HepG2 (cell line): Measurements from ENCODE around the gene NFKB2. TPM values are rescaled to one million over a fixed set of nuclear protein-coding genes. Genes with fewer than 3 reads are reported as not detected.
A peak's percentile ranks its signal among the peaks of the same experiment; 100 is the strongest.

Experiments
- CBFB ChIP-seq: sonication (generic); formaldehyde crosslinking; IDR thresholded peaks from 2 replicates; pipeline ENCODE4 v1.4.0; 2020; ENCODE audit warnings: missing genetic modification reagents
- CEBPB ChIP-seq: IDR thresholded peaks from 2 replicates; pipeline ENCODE4 v1.6.1; 2011; ENCODE audit warnings: low read depth, low read length, improper control_type of control experiment, borderline replicate concordance
- CHD4 ChIP-seq: fragments of 200-600 bp; sonication (generic); IDR thresholded peaks from 2 replicates; pipeline ENCODE4 v1.7.0; 2017; ENCODE audit warnings: mild to moderate bottlenecking, low read length, borderline replicate concordance
- ETV6 ChIP-seq: sonication (generic); formaldehyde crosslinking; conservative IDR thresholded peaks from 2 replicates; pipeline ENCODE4 v1.4.0; 2020; ENCODE audit warnings: missing genetic modification reagents
- NCOA1 ChIP-seq: sonication (generic); formaldehyde crosslinking; IDR thresholded peaks from 2 replicates; pipeline ENCODE4 v1.9.0; 2021; ENCODE audit warnings: missing genetic modification reagents
- NCOA2 ChIP-seq: sonication (generic); formaldehyde crosslinking; IDR thresholded peaks from 2 replicates; pipeline ENCODE4 v1.8.0; 2022; ENCODE audit warnings: inconsistent platforms
- REPIN1 ChIP-seq: sonication (generic); formaldehyde crosslinking; IDR thresholded peaks from 2 replicates; pipeline ENCODE4 v1.8.0; 2022; ENCODE audit warnings: missing genetic modification reagents, low read depth, mild to moderate bottlenecking, borderline replicate concordance
- RFX3 ChIP-seq: IDR thresholded peaks from 2 replicates; pipeline ENCODE4 v1.6.1; 2016; ENCODE audit warnings: missing biosample characterization, missing genetic modification reagents
- RFXAP ChIP-seq: sonication (generic); formaldehyde crosslinking; IDR thresholded peaks from 2 replicates; pipeline ENCODE4 v1.4.0; 2020; ENCODE audit warnings: missing genetic modification reagents, borderline replicate concordance
- RORA ChIP-seq: sonication (generic); formaldehyde crosslinking; IDR thresholded peaks from 2 replicates; pipeline ENCODE4 v1.5.0; 2020; ENCODE audit warnings: mild to moderate bottlenecking, missing genetic modification reagents, moderate library complexity
- SATB2 ChIP-seq: sonication (generic); formaldehyde crosslinking; IDR thresholded peaks from 2 replicates; pipeline ENCODE4 v1.5.0; 2020; ENCODE audit warnings: missing genetic modification reagents
- SMC3 ChIP-seq: IDR thresholded peaks from 2 replicates; pipeline ENCODE4 v1.6.1; 2011; ENCODE audit warnings: low read length, improper control_type of control experiment
- TEAD3 ChIP-seq: optimal IDR thresholded peaks from 2 replicates; pipeline ENCODE3; 2016; ENCODE audit warnings: borderline replicate concordance
- XRCC5 ChIP-seq: fragments of 200-400 bp; formaldehyde crosslinking; optimal IDR thresholded peaks from 2 replicates; pipeline ENCODE3; 2017; ENCODE audit warnings: mild to moderate bottlenecking, low read length
- ZBTB7A ChIP-seq: sonication (generic); formaldehyde crosslinking; IDR thresholded peaks from 2 replicates; pipeline ENCODE4 v1.8.0; 2022; ENCODE audit warnings: mild to moderate bottlenecking, missing genetic modification reagents
- ZNF24 ChIP-seq: fragments of 450-650 bp; IDR thresholded peaks from 2 replicates; pipeline ENCODE4 v1.6.1; 2017; ENCODE audit warnings: antibody characterized with exemption, mild to moderate bottlenecking
- ZNF275 ChIP-seq: sonication (generic); formaldehyde crosslinking; IDR thresholded peaks from 2 replicates; pipeline ENCODE4 v1.8.0; 2022; ENCODE audit warnings: missing genetic modification reagents, mild to moderate bottlenecking, inconsistent platforms, borderline replicate concordance
- ZNF609 ChIP-seq: sonication (generic); formaldehyde crosslinking; IDR thresholded peaks from 2 replicates; pipeline ENCODE4 v1.4.0; 2020; ENCODE audit warnings: mild to moderate bottlenecking, missing genetic modification reagents, borderline replicate concordance
- ZNF615 ChIP-seq: sonication (generic); formaldehyde crosslinking; IDR thresholded peaks from 2 replicates; pipeline ENCODE4 v1.5.0; 2020; ENCODE audit warnings: mild to moderate bottlenecking, missing genetic modification reagents, borderline replicate concordance
- ZNF616 ChIP-seq: sonication (generic); formaldehyde crosslinking; IDR thresholded peaks from 2 replicates; pipeline ENCODE4 v1.5.0; 2020; ENCODE audit warnings: low read depth, mild to moderate bottlenecking, missing genetic modification reagents
- ZNF768 ChIP-seq: sonication (generic); formaldehyde crosslinking; IDR thresholded peaks from 2 replicates; pipeline ENCODE4 v1.4.0; 2020; ENCODE audit warnings: missing genetic modification reagents
- polyA plus RNA-seq, 8 experiments: library from polyadenylated mRNA; depleted of rRNA in 3 of 8; stranded (reverse) in 7 of 8; unstranded in 1 of 8; fragments of >200 nt; fragmentation: Illumina TruSeq in 4 of 8; extraction: Trizol in 4 of 8; gene quantifications; 2 replicates each; pipeline versions ENCODE4 v1.2.1 to v1.2.3, GENCODE V29; 2011 to 2016; ENCODE audit warnings: low read depth in 4 of 8, missing spikeins in 1 of 8, mixed read lengths in 1 of 8; ENCODE audit not compliant: insufficient read depth in 1 of 8
- total RNA-seq, 5 experiments: library from RNA; depleted of rRNA; stranded (reverse); fragments of >200 nt; fragmentation: Illumina TruSeq; extraction: Trizol; gene quantifications; 2 replicates each; pipeline ENCODE4 v1.2.3, GENCODE V29; 2016; ENCODE audit warnings: low read depth in 1 of 5
- TF ChIP-seq, protein P1 (sequence below): sonication (generic); formaldehyde crosslinking; IDR thresholded peaks from 2 replicates; pipeline ENCODE4 v1.4.0; 2020; ENCODE audit warnings: missing genetic modification reagents, borderline replicate concordance

NFKB2 gene
- total and polyA plus RNA-seq, 2 of the 13 experiments (the other 11 are each of a cell fraction or from before 2014, with no cell fraction given), result 7.7 to 12.5 TPM

- TF ChIP-seq, protein P1, sequence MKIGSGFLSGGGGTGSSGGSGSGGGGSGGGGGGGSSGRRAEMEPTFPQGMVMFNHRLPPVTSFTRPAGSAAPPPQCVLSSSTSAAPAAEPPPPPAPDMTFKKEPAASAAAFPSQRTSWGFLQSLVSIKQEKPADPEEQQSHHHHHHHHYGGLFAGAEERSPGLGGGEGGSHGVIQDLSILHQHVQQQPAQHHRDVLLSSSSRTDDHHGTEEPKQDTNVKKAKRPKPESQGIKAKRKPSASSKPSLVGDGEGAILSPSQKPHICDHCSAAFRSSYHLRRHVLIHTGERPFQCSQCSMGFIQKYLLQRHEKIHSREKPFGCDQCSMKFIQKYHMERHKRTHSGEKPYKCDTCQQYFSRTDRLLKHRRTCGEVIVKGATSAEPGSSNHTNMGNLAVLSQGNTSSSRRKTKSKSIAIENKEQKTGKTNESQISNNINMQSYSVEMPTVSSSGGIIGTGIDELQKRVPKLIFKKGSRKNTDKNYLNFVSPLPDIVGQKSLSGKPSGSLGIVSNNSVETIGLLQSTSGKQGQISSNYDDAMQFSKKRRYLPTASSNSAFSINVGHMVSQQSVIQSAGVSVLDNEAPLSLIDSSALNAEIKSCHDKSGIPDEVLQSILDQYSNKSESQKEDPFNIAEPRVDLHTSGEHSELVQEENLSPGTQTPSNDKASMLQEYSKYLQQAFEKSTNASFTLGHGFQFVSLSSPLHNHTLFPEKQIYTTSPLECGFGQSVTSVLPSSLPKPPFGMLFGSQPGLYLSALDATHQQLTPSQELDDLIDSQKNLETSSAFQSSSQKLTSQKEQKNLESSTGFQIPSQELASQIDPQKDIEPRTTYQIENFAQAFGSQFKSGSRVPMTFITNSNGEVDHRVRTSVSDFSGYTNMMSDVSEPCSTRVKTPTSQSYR (CRISPR knock-in tag), result peak; percentile 46
- TF ChIP-seq RORA, result no peak
- TF ChIP-seq SMC3, result peak; percentile 44; the same call in 1 of the 2 replicates
- TF ChIP-seq CHD4, result no peak
- no peak for TF ChIP-seq CEBPB
- no peak for TF ChIP-seq ZNF609
- TF ChIP-seq ZNF616 (CRISPR knock-in tag), result peak; percentile 88; the same call in 1 of the 2 replicates
- peak; percentile 82; the same call in 1 of the 2 replicates for TF ChIP-seq ETV6 (CRISPR knock-in tag)
- no peak for TF ChIP-seq ZNF24
- no peak for TF ChIP-seq ZNF615 (CRISPR knock-in tag)
- peak; percentile 76; the same call in 1 of the 2 replicates for TF ChIP-seq NCOA1 (CRISPR knock-in tag)
- peak; percentile 86 for TF ChIP-seq CBFB (CRISPR knock-in tag)
- no peak for TF ChIP-seq ZBTB7A (CRISPR knock-in tag)
- TF ChIP-seq RFX3, result no peak
- TF ChIP-seq ZNF768 (CRISPR knock-in tag), result peak; percentile 76
- peak; percentile 84 for TF ChIP-seq TEAD3 (CRISPR knock-in tag)
- peak; percentile 93 for TF ChIP-seq REPIN1 (CRISPR knock-in tag)
- TF ChIP-seq SATB2 (CRISPR knock-in tag), result no peak
- peak; percentile 87 for TF ChIP-seq ZNF275 (CRISPR knock-in tag)
- peak; percentile 98 for TF ChIP-seq XRCC5
- TF ChIP-seq RFXAP (CRISPR knock-in tag), result no peak
- TF ChIP-seq NCOA2 (CRISPR knock-in tag), result peak; percentile 66; the same call in 1 of the 2 replicates
These were observed 3.9 kb downstream of the NFKB2 start (continued) for GRCh38 chr10:102399217-102400021.
